NOMO-1 treated with dmso at 0.1 percent for 144 hours (cell line): ENCODE measurements around the gene CCR2.
A peak's percentile ranks its signal among the peaks of the same experiment; 100 is the strongest.
"Not testable (repeated sequence)": the region's sequence is repeated elsewhere in the genome, so short reads cannot be mapped to it uniquely, and the experiment has no call there.

Source experiments
- DNase-seq: peaks from one replicate; lab custom pipeline; 2025; ENCODE audit not compliant: unreplicated experiment; lab: John Stamatoyannopoulos, UW

CCR2 gene

DNA sequence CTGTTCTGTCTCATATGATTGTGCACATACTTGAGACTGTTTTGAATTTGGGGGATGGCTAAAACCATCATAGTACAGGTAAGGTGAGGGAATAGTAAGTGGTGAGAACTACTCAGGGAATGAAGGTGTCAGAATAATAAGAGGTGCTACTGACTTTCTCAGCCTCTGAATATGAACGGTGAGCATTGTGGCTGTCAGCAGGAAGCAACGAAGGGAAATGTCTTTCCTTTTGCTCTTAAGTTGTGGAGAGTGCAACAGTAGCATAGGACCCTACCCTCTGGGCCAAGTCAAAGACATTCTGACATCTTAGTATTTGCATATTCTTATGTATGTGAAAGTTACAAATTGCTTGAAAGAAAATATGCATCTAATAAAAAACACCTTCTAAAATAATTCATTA, 21.9 kb downstream of the CCR2 start:
- no peak for DNase-seq

DNA sequence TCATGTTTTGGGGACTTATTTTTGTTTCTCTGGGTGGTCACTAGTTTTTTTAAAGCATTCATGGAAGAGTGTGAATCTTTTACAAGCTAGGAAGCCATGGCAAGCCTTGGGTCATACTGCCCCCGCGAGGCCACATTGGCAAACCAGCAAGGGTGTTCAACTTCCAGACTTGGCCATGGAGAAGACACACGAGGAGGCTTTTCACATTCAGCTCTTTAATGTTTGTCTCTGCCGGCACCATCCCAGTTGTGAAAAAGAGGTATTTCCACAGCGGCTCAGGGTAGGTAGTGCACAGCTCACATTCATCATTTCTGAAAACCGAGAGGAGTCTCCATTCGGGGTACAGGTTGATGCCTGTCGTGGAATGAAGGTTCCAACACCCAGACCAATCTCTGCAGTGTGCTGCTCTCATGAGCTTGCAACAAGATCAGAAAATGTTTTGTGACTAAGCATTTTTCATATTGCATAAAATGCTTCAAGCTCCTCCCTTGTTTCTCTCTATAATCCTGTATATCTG, 24.6 kb downstream of the CCR2 start:
- peak; percentile 42 for DNase-seq

DNA sequence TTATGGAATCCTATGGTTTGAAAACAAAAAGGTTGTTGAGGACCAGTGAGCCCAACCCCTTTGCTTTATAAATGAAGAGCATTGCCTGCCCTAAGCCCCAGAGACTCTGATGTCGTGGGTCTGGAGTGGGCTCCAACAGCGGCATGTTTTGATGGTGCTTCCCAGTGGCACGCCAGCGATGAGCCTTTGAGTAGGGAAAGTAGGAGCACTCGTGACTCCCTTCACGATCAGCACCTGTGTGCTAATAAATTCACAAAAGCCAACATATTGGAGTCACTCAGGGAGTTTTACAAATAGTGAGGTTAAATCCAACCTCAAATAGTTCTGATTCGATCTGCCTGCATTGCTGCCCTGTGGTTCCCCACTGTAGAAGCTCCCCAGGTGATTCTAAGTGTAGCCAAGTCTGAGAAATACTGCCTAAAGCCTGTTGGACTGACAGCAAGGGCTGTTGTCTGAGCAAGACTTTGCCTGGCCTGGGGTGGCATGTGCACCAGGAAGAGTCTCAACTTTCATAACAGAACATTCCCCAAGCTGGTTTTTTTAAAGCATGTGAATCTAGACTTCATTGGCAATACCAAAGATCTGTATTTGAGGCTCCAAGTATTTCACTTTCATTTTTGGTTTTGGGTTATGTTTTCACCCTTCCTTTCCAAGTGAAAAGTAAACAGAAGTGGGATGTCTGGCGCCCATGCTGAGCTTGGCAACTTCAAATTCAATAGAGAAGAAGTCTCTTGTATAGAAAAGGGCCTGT, 26.7 kb downstream of the CCR2 start:
- DNase-seq = no peak

DNA sequence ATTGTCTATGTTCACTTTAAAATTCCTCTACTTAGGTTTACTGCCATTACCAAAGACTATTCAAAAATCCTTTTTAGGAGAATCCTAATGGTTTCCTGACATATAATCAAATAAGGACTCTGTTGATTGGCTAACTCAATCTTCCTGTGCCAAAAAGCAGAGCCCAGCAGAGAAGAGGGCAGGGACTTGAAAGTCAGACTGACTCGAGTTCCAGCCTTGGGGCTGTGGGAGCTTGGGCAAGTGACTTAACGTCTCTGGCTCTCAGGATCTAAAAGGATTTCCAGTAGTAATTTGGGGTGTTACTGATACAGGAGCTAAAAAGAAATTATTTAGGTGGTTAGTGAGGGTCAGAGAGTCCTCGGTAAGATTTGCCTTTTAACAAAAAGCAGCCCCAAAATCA, 27.7 kb downstream of the CCR2 start:
- no peak for DNase-seq

GRCh38 chr3:46383211-46383950, 29.5 kb downstream of the CCR2 start:
- no peak for DNase-seq

- DNase-seq = peak; percentile 39
These were observed 30.0 kb downstream of the CCR2 start for GRCh38 chr3:46383951-46384330.

- DNase-seq = peak; percentile 54
These were observed 32.3 kb downstream of the CCR2 start for GRCh38 chr3:46386205-46386604.

DNA sequence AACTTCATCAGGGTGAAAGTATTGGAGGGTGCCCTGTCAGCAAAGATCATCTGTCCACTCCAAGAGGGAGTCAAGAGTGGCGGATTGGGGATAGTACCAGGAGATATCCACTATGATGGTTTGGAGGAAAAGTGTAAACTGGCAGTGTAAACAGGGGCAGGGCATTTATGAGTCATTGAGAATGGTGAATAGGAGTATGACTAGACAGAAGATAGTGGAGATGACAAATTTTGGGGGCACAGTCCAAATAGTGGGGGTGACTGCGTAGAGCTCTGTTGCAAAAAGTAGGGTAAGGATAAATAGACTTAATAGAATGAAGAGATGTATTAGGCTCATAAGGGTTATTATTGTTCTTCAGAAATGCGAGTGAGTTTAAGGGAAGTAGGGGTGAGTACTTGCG, 34.9 kb downstream of the CCR2 start:
- not testable (repeated sequence) for DNase-seq

- no peak for DNase-seq
These were observed 35.4 kb downstream of the CCR2 start for GRCh38 chr3:46389306-46389705.

GRCh38 chr3:46391526-46391925, 37.6 kb downstream of the CCR2 start:
- not testable (repeated sequence) for DNase-seq

- no peak for DNase-seq
These were observed 39.1 kb downstream of the CCR2 start for GRCh38 chr3:46393011-46393410.

DNA sequence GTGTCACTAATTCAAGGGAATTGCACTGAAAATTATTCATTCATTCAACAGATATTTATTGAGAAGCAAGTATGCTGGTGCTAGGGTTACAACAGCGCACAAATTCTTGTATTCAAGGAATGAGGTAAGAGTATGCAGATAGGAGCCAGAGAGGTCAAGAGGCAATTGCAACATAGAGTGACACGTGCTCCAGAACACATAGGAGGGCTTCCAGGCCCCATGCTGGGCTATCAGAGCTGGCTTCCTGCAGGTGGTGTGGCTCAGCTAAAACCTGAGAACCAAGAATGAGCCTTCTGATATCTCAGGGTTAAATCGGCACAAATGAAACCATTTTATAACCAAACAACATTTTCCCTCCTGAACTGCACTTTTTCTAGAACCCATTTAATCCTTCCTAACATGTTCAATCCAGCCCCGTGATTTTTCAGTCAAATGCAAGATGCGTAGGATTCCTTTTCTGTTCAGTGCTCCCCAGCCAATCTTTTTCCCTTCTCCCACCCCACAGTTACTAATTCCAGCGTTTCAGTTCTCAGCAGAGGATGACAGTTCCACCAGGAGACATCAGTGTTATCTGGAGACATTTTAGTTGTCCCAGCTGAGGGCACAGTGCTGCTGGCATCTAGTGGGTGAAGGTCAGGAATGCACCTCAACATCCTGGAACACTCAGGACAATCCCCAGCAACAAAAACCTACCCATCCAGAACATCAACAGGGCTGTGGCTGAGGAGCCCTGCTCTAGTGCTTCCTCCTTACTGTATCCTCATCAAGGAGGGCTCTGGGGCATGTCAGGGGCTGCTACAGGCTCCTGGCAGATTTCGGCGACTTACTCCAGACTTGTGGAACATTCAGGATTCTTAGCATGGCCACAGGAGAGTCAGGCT, 39.9 kb downstream of the CCR2 start:
- DNase-seq = peak; percentile 76

- no peak for DNase-seq
These were observed 41.3 kb downstream of the CCR2 start for GRCh38 chr3:46395210-46395661.

GRCh38 chr3:46395766-46396530, 42.0 kb downstream of the CCR2 start:
- peak; percentile 19 for DNase-seq

- no peak for DNase-seq
These were observed 43.2 kb downstream of the CCR2 start for GRCh38 chr3:46397111-46397510.

DNA sequence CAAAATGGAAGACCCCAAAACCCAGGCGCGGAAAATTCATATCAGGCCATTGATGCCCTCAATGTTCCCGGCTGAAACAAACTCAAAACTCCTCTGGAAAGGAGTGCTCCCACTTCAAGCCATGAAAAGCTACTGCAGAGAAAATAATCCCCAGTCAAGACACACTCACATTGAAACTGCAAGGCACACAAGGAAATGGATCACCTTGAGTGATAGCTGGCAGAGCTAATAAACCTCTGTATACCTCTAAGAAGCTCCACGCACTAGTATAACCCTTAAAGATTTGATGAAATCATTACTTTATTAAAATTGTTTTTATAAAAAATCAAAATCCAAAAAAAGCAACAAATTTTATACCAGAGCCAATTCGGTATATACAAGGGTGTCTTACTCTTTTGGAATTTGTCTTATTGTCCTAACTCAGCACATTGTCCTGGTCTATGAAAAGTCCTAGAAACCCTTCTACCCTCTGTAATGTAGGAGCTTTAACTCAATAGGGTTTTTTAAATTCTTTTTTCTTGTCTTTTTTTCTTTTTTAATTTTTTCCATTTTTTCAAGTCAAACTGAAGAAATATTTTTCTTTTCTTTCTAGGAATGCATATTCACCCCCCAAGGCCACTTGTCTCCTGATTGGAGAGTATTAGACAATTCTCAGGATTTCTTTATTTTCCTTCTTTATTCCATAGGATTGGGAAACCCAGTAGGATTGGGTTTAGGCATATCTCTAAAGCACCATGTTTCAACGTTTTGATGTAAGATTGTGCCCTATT, 44.5 kb downstream of the CCR2 start:
- DNase-seq = no peak

DNA sequence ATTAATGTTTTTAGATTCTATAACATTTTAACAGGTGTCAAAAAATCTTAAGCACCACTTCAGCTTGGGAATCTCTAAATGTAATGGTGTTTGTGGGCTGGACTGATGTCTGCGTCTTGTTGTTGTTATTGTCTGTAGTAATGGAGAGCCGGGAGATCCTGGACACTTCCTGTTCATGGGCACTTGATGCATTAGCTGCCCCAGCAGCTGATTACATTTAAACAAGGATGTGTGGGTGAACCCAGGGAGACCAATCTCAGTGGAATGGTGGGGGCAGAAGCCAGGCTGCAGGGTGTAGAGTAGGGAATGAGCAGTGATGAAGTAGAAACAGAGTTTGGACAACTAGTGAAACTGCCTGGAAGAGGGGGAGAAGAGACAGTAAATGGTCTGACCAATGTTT, 45.2 kb downstream of the CCR2 start:
- DNase-seq = no peak

DNA sequence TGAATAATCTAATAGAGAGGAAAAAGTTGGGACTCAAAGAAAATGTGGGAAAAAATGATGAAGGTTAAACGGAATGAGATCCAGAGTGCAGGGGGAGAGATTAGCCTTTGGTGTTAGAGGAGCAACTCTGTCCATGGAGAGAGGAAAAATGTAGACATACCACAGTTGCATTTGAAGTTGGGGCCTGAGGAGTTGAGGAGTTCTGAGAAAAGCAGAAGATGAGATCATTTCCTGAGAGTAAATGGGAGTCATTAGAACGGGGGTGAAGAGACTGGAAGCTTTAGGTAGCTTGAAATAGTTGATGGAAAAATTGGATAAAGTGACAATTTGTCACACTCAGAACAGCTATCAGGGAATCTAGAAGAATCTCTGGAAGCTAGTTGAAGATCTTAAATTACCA, 45.6 kb downstream of the CCR2 start:
- DNase-seq = no peak

DNA sequence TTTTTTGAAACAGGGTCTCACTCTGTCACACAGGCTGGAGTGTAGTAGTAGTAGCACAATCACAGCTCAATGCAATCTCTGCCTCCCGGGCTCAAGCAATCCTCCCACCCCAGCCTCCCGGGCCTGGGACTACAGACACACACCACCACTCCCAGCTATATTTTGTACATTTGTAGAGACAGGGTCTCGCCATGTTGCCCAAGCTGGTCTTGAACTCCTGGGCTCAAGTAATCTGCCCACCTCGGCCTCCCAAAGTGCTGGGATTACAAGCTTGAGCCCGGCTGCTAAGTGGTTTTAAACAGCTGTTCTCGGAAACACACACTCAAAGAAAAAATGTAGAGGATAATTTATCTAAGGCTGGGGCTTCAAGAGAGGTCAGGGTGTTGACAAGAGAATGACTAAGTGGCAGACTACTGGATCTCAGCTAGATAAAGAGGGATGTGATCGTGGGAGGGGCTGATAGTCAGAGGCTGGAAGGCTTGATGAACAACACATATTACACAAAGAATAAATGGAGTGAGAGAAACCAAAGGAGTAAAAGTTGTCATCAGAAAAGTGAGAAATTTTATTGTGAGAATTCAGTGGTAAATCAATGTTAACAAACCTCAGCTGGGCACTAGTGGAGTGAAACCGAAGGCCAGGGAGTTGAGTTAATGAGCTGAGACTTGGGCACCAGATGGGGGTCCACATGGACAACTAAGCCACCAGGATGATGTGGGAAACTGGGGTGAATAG, 46.3 kb downstream of the CCR2 start:
- no peak for DNase-seq
